ENCODE results near the gene TIAM2.

DNA sequence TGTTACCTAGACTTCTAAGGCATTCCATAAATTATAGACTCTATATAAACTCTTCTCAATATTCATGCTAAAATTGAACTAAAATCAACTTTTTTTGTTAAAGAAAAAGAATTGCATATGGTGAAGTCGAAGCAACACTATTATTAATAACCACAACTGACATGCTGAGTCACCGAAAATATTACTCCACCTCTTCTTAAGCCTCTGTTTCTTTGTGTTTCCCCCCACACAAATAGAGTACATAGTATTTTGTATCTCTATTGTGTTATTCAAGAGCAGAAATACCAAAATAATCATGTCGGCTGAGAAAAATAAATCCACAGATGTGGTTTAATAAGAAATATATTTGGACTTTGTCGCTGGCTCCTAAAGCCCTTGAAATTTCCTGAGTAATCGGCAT, 295.4 kb downstream of the TIAM2 start:
- TF ChIP-seq EZH2 (IDR thresholded peaks at IDR 0.05), result no peak
- no peak for TF ChIP-seq POLR2AphosphoS5 (IDR thresholded peaks at IDR 0.05; ENCODE audit: borderline replicate concordance, low read depth, low read length)
